GM12878 (cell line): Measurements from ENCODE around the gene BMAL2. TPM values are rescaled to one million over a fixed set of nuclear protein-coding genes. Genes with fewer than 3 reads are reported as not detected.

ENCODE experiments used
- ATAC-seq: fragments of 200-7000 bp; cut with Tn5 transposase; 3 replicates; pipeline ENCODE4 v1.9.1; 2020; ENCODE audit warnings: mild to moderate bottlenecking, moderate library complexity
- BruUV-seq: library from RNA; stranded (reverse); fragments of 400-500 nt; replicated peaks from 2 replicates; lab custom pipeline; 2021; lab: Mats Ljungman, UMichigan
- CTCF ChIA-PET: fragments of 300-600 bp; sonication (Branson Sonifier 250); formaldehyde crosslinking; extraction: SDS; loops from one replicate; lab custom pipeline; 2021; ENCODE audit warnings: inconsistent platforms; lab: Yijun Ruan, JAX
- POLR2A ChIA-PET: fragments of 350-600 bp; formaldehyde crosslinking; extraction: SDS; loops from one replicate; lab custom pipeline; 2021; ENCODE audit warnings: inconsistent platforms; lab: Charles Lee
- RAD21 ChIA-PET: fragments of 300-600 bp; sonication (Branson Sonifier 250); formaldehyde crosslinking; loops from one replicate; lab custom pipeline; 2023; ENCODE audit warnings: antibody characterized with exemption; ENCODE audit not compliant: unreplicated experiment; lab: Charles Lee
- SMC1A ChIA-PET: fragments of 300-600 bp; sonication (Branson Sonifier 250); formaldehyde crosslinking; loops from one replicate; lab custom pipeline; 2023; ENCODE audit not compliant: unreplicated experiment, uncharacterized antibody; lab: Charles Lee
- DNase-seq: peaks from one replicate; pipeline ENCODE4 v3.0.0-alpha.2; 2011; ENCODE audit warnings: low read depth, low spot score
- FAIRE-seq: peaks from 3 replicates; lab custom pipeline; 2011; peaks lifted over from hg19 to GRCh38; lab: Jason Lieb, UNC
- H2AFZ ChIP-seq: 2 replicates; pipeline ENCODE4 v1.6.0; 2011; ENCODE audit warnings: low read depth, low read length, control low read depth; ENCODE audit not compliant: control insufficient read depth
- H3K27ac ChIP-seq: 2 replicates; pipeline ENCODE4 v1.5.1; 2011; ENCODE audit warnings: control low read depth; ENCODE audit not compliant: control insufficient read depth, insufficient read depth
- H3K27me3 ChIP-seq, 2 experiments: replicated peaks in 1 of 2; 2 replicates each; pipeline versions ENCODE4 v1.6.0 to v1.6.1; 2011; ENCODE audit warnings: low read length in 1 of 2; ENCODE audit not compliant: control insufficient read depth in 2 of 2, insufficient read depth in 2 of 2
- H3K36me3 ChIP-seq, 2 experiments: 2 replicates each; pipeline ENCODE4 v1.5.1; 2011; ENCODE audit warnings: low read length in 1 of 2; ENCODE audit not compliant: control insufficient read depth in 2 of 2, insufficient read depth in 2 of 2
- H3K4me1 ChIP-seq: 2 replicates; pipeline ENCODE4 v1.6.1; 2011; ENCODE audit warnings: mild to moderate bottlenecking, low read length, moderate library complexity, mixed read lengths; ENCODE audit not compliant: control insufficient read depth, insufficient read depth
- H3K4me2 ChIP-seq: 2 replicates; pipeline ENCODE4 v1.6.0; 2011; ENCODE audit warnings: control low read depth; ENCODE audit not compliant: control insufficient read depth, insufficient read depth
- H3K4me3 ChIP-seq: fragments of 200-600 bp; sonication (generic); 2 replicates; pipeline ENCODE4 v1.5.1; 2016
- H3K79me2 ChIP-seq: 2 replicates; pipeline ENCODE4 v1.6.0; 2011; ENCODE audit warnings: low read length; ENCODE audit not compliant: control insufficient read depth, insufficient read depth
- H3K9ac ChIP-seq: 2 replicates; pipeline ENCODE4 v1.8.0; 2011; ENCODE audit warnings: low read length, control low read depth, mixed read lengths; ENCODE audit not compliant: control insufficient read depth, insufficient read depth
- H3K9me3 ChIP-seq: replicated peaks from 3 replicates; pipeline ENCODE4 v1.5.1; 2011; ENCODE audit warnings: mild to moderate bottlenecking, low read length; ENCODE audit not compliant: control insufficient read depth, insufficient read depth
- H4K20me1 ChIP-seq: 2 replicates; pipeline ENCODE4 v1.6.0; 2011; ENCODE audit not compliant: control insufficient read depth, insufficient read depth
- BCL3 ChIP-seq: IDR thresholded peaks from 2 replicates; pipeline ENCODE4 v1.6.1; 2011; ENCODE audit warnings: borderline replicate concordance, low read depth, mild to moderate bottlenecking, moderate library complexity, low read length; ENCODE audit not compliant: insufficient read depth, poor library complexity, severe bottlenecking
- BMI1 ChIP-seq: fragments of 450-650 bp; IDR thresholded peaks from 2 replicates; pipeline ENCODE4 v1.6.1; 2016; ENCODE audit warnings: mild to moderate bottlenecking, moderate library complexity, borderline replicate concordance
- CBX5 ChIP-seq: sonication (generic); IDR thresholded peaks from 2 replicates; pipeline ENCODE4 v1.6.1; 2016; ENCODE audit warnings: low read depth, moderate library complexity, mild to moderate bottlenecking, inconsistent platforms
- E4F1 ChIP-seq: fragments of 450-650 bp; IDR thresholded peaks from 2 replicates; pipeline ENCODE4 v1.6.1; 2018; ENCODE audit warnings: borderline replicate concordance, mild to moderate bottlenecking; ENCODE audit not compliant: partially characterized antibody
- FOXM1 ChIP-seq: IDR thresholded peaks from 2 replicates; pipeline ENCODE4 v1.6.1; 2012; ENCODE audit warnings: low read depth, mild to moderate bottlenecking, inconsistent platforms, low read length, moderate library complexity
- GATAD2B ChIP-seq: fragments of 450-650 bp; conservative IDR thresholded peaks from 2 replicates; pipeline ENCODE4 v1.6.1; 2017; ENCODE audit warnings: low read depth, mild to moderate bottlenecking, moderate library complexity
- POU2F2 ChIP-seq: IDR thresholded peaks from 3 replicates; pipeline ENCODE4 v1.6.1; 2011; ENCODE audit warnings: low read depth, mild to moderate bottlenecking, low read length, borderline replicate concordance
- SIX5 ChIP-seq: IDR thresholded peaks from 2 replicates; pipeline ENCODE4 v1.6.1; 2011; ENCODE audit warnings: mild to moderate bottlenecking, low read depth, low read length, moderate library complexity; ENCODE audit not compliant: severe bottlenecking
- STAT1 ChIP-seq: fragments of 450-650 bp; conservative IDR thresholded peaks from 2 replicates; pipeline ENCODE4 v1.6.1; 2014; ENCODE audit warnings: antibody characterized with exemption, mild to moderate bottlenecking
- TAF1 ChIP-seq: IDR thresholded peaks from 2 replicates; pipeline ENCODE4 v1.6.1; 2011; ENCODE audit warnings: mild to moderate bottlenecking, low read depth, low read length, borderline replicate concordance
- TCF12 ChIP-seq: IDR thresholded peaks from 2 replicates; pipeline ENCODE4 v1.6.1; 2011; ENCODE audit warnings: low read depth, mild to moderate bottlenecking, low read length
- USF1 ChIP-seq: IDR thresholded peaks from 2 replicates; pipeline ENCODE4 v1.6.1; 2011; ENCODE audit warnings: borderline replicate concordance, low read depth, mild to moderate bottlenecking, moderate library complexity, mixed read lengths, low read length; ENCODE audit not compliant: insufficient read depth; ENCODE audit errors: extremely low read length
- ZNF592 ChIP-seq: fragments of 450-650 bp; IDR thresholded peaks from 2 replicates; pipeline ENCODE4 v1.6.1; 2017; ENCODE audit warnings: mild to moderate bottlenecking, moderate library complexity
- WGBS: methylation state at CpG from one replicate; pipeline ENCODE4 v1.1.6; 2016; ENCODE audit warnings: low lambda C conversion rate; ENCODE audit not compliant: insufficient replicate concordance, insufficient coverage; ENCODE audit errors: missing lambda C conversion rate; 5-methylcytosine and 5-hydroxymethylcytosine counted together
- in situ Hi-C: fragments of 300-500 bp; cut with MboI; formaldehyde crosslinking; loops from 9 replicates; pipeline ENCODE4 v1.14.3; 2018; ENCODE audit warnings: mixed read lengths
- intact Hi-C: fragments of 100-400 bp; cut with micrococcal nuclease; formaldehyde crosslinking; loops from one replicate; pipeline ENCODE4 v1.14.2; 2022; ENCODE audit not compliant: unreplicated experiment
- polyA plus RNA-seq, 11 experiments: library from polyadenylated mRNA; depleted of rRNA in 4 of 11; unstranded in 6 of 11; stranded (reverse) in 5 of 11; fragments of >200 nt; fragmentation: Nextera tagmentation in 4 of 11; fragmentation: Illumina TruSeq in 1 of 11; extraction: Ambion mirVana in 4 of 11; extraction: Trizol in 1 of 11; gene quantifications; 1 replicate in 1 of 11; 2 replicates in 10 of 11; pipeline versions ENCODE4 v1.2.1 to v1.2.3, GENCODE V29; 2011 to 2016; ENCODE audit warnings: inconsistent platforms in 2 of 11, missing spikeins in 2 of 11, low read depth in 1 of 11
- total RNA-seq, 4 experiments: library from RNA; depleted of rRNA in 3 of 4; stranded (reverse); fragments of >200 nt in 3 of 4; fragmentation: Illumina TruSeq in 1 of 4; extraction: Trizol in 1 of 4; gene quantifications; 2 replicates each; pipeline versions ENCODE4 v1.2.1 to v1.2.3, GENCODE V29; 2013 to 2021

BMAL2 gene
- total and polyA plus RNA-seq, 10 of the 15 experiments (the other 5 are each of a cell fraction or from before 2014, with no cell fraction given) = 7.9 to 53.6 (median 35.5) TPM

GRCh38 chr12:27343255-27344000 lies 10.8 kb downstream of the BMAL2 start:
- intact Hi-C loops = no loop called here
- TF ChIP-seq USF1 = no peak
- TF ChIP-seq GATAD2B = no peak
- no peak for TF ChIP-seq TCF12
- TF ChIP-seq TAF1 = no peak
- no peak for TF ChIP-seq POU2F2
- no peak for TF ChIP-seq STAT1
- TF ChIP-seq CBX5 = no peak
- no peak for TF ChIP-seq SIX5
- no peak for TF ChIP-seq E4F1
- no peak for TF ChIP-seq BMI1
- TF ChIP-seq FOXM1 = no peak
- TF ChIP-seq BCL3 = no peak
- TF ChIP-seq ZNF592 = no peak

More at GRCh38 chr12:27343255-27344000, 10.8 kb downstream of the BMAL2 start:
- Histone ChIP-seq H3K9me3 (no peaks in the 10 kb centered on the region), H2AFZ (no peak overlapping the region), H3K9ac (no peak overlapping the region), H3K4me3 (no peak overlapping the region), H3K79me2 (peaks cover 95% of the 10 kb centered on the region), H3K4me1 (peaks cover 10% of the 10 kb centered on the region), H3K4me2 (0 out of 2 replicates have a peak overlapping the region, but pooled peaks have one; percentile 13), H3K27me3 (no peaks in the 10 kb centered on the region), H4K20me1 (no peaks in the 10 kb centered on the region), H3K27ac (no peak overlapping the region), H3K36me3 (0 out of 4 replicates have a peak, but pooled peaks cover 0 to 2% of the 10 kb centered on the region in 2 experiments)
- CTCF ChIA-PET = interaction anchor here (2.2 kb wide), 1 partner anchor 8 kb away, joined by 5 read pairs; no protein-coding TSS in a partner anchor
- 64% methylated on average over 5 of the region's 5 CpGs for WGBS
- FAIRE-seq (peak; percentile 49), ATAC-seq (peak; percentile 29), DNase-seq (no peak)
- BruUV-seq = no TSS peak
- POLR2A ChIA-PET = interaction anchor here (0.7 to 2.7 kb wide), 3 partner anchors 11 to 49 kb away, joined by 4 to 12 read pairs (median 4); partner anchors contain the start of gene BMAL2
- in situ Hi-C loops = no loop called here
- RAD21 ChIA-PET = interaction anchor here (2.1 kb wide), 1 partner anchor 9 kb away, joined by 5 read pairs; no protein-coding TSS in a partner anchor
- SMC1A ChIA-PET = interaction anchor here (1.0 to 2.4 kb wide), 3 partner anchors 10 to 18 kb away, joined by 3 to 10 read pairs (median 3); partner anchors contain the start of gene BMAL2
